HG03378 (cell line): ENCODE data around the gene KCNF1.

ENCODE experiments used
- ATAC-seq: cut with Tn5 transposase; IDR thresholded peaks from one replicate; pipeline ENCODE4 v1.9.1; 2021; ENCODE audit warnings: mild to moderate bottlenecking, moderate library complexity; ENCODE audit not compliant: unreplicated experiment

The KCNF1 gene

GRCh38 chr2:10961490-10961875, 49.7 kb downstream of the KCNF1 start:
- ATAC-seq = no peak

DNA sequence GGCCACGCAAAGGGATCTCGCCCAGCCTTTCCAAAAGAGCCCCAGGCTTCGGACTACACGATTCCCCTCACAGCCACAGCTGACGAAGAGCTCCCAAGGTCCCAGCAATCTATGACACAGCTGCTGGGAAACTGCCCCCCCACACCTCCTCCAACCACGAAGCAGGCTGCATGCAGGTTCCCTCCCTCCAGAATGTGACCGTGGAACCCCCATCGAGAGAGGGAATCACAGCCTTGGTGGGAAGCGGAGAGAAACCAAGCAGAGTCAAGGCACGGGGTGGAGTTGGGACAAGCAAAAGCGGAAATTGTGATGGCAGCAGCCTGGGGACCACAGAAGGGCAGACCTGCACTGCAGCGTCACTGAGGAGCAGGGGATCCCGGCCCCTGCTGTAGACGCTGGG, 50.3 kb downstream of the KCNF1 start:
- ATAC-seq = no peak

- no peak for ATAC-seq
These were observed 51.4 kb downstream of the KCNF1 start for GRCh38 chr2:10963155-10963554.
